Measurements from ENCODE around the gene APLP1. TPM values are rescaled to one million over a fixed set of nuclear protein-coding genes. Genes with fewer than 3 reads are reported as not detected.

The APLP1 gene
- total RNA-seq, 1 donor from 2014 or later = 1.5 TPM

- H3K36me3 ChIP-seq = no peaks in the 10 kb centered on the region
- H3K9me3 ChIP-seq = no peaks in the 10 kb centered on the region
- DNase-seq (ENCODE audit: extremely low spot score in 2 of 2) = no peak
- H3K27ac ChIP-seq = no peak overlapping the region
- intact Hi-C loops (cut with DNase I) = no loop called here
- H3K27me3 ChIP-seq = no peaks in the 10 kb centered on the region
- H3K4me3 ChIP-seq = no peak overlapping the region
- TF ChIP-seq, protein P1, sequence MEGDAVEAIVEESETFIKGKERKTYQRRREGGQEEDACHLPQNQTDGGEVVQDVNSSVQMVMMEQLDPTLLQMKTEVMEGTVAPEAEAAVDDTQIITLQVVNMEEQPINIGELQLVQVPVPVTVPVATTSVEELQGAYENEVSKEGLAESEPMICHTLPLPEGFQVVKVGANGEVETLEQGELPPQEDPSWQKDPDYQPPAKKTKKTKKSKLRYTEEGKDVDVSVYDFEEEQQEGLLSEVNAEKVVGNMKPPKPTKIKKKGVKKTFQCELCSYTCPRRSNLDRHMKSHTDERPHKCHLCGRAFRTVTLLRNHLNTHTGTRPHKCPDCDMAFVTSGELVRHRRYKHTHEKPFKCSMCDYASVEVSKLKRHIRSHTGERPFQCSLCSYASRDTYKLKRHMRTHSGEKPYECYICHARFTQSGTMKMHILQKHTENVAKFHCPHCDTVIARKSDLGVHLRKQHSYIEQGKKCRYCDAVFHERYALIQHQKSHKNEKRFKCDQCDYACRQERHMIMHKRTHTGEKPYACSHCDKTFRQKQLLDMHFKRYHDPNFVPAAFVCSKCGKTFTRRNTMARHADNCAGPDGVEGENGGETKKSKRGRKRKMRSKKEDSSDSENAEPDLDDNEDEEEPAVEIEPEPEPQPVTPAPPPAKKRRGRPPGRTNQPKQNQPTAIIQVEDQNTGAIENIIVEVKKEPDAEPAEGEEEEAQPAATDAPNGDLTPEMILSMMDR (IDR thresholded peaks at IDR 0.05) = no peak
- no peak for TF ChIP-seq POLR2AphosphoS5 (IDR thresholded peaks at IDR 0.05; ENCODE audit: insufficient read depth in 1 of 2, low read depth in 1 of 2)
- no peak for TF ChIP-seq POLR2A (IDR thresholded peaks at IDR 0.05)
- no peaks in the 10 kb centered on the region for H3K4me1 ChIP-seq
Observed at GRCh38 chr19:35913589-35913988, 45.2 kb downstream of the APLP1 start.

DNA sequence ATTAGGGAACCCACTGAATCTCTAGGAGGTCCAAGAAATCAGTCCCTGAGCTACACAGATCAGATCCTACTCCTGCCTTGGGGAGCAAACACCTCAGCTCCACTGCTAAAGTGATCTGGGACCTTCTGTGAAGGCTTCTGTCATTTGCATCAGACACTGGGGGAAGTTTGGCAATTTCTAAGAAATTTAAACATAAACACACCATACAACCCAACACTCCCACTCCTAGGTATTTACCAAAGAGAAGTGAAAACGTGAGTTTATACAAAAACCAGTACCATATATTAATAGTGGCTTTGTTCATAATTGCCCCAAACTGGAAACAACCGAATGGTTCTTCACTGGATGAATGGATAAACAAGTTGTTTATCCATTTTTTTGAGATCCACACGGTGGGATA lies 47.1 kb downstream of the APLP1 start:
- H3K4me1 ChIP-seq = no peaks in the 10 kb centered on the region
- no peak overlapping the region for H3K4me3 ChIP-seq
- H3K27ac ChIP-seq = no peak overlapping the region
- TF ChIP-seq, protein P1 (IDR thresholded peaks at IDR 0.05) = no peak
- intact Hi-C loops (cut with DNase I) = no loop called here
- no peaks in the 10 kb centered on the region for H3K27me3 ChIP-seq
- no peaks in the 10 kb centered on the region for H3K36me3 ChIP-seq
- no peak for DNase-seq (ENCODE audit: extremely low spot score in 2 of 2)
- H3K9me3 ChIP-seq = no peaks in the 10 kb centered on the region

GRCh38 chr19:35919306-35919705 lies 50.9 kb downstream of the APLP1 start:
- intact Hi-C loops (cut with DNase I) = no loop called here
- H3K9me3 ChIP-seq = no peaks in the 10 kb centered on the region
- no peak for TF ChIP-seq POLR2AphosphoS5 (IDR thresholded peaks at IDR 0.05; ENCODE audit: insufficient read depth in 1 of 2, low read depth in 1 of 2)
- TF ChIP-seq, protein P1 (IDR thresholded peaks at IDR 0.05) = no peak
- no peak for TF ChIP-seq POLR2A (IDR thresholded peaks at IDR 0.05)

GRCh38 chr19:35921012-35921411 lies 52.6 kb downstream of the APLP1 start:
- no peak for DNase-seq (ENCODE audit: extremely low spot score in 2 of 2)
- TF ChIP-seq, protein P1 (IDR thresholded peaks at IDR 0.05) = no peak
- TF ChIP-seq POLR2AphosphoS5 (IDR thresholded peaks at IDR 0.05; ENCODE audit: insufficient read depth in 1 of 2, low read depth in 1 of 2) (no peak), POLR2A (IDR thresholded peaks at IDR 0.05) (no peak)
- intact Hi-C loops (cut with DNase I) = no loop called here
- Histone ChIP-seq H3K27ac (no peak overlapping the region), H3K4me1 (no peaks in the 10 kb centered on the region), H3K9me3 (no peaks in the 10 kb centered on the region), H3K36me3 (no peaks in the 10 kb centered on the region), H3K27me3 (no peaks in the 10 kb centered on the region), H3K4me3 (no peak overlapping the region)

More at GRCh38 chr19:35919306-35919705, 50.9 kb downstream of the APLP1 start:
- H3K4me3 ChIP-seq = no peak overlapping the region
- no peaks in the 10 kb centered on the region for H3K4me1 ChIP-seq
- no peak for DNase-seq (ENCODE audit: extremely low spot score in 2 of 2)
- H3K27me3 ChIP-seq = no peaks in the 10 kb centered on the region
- H3K36me3 ChIP-seq = no peaks in the 10 kb centered on the region
- H3K27ac ChIP-seq = no peak overlapping the region

DNA sequence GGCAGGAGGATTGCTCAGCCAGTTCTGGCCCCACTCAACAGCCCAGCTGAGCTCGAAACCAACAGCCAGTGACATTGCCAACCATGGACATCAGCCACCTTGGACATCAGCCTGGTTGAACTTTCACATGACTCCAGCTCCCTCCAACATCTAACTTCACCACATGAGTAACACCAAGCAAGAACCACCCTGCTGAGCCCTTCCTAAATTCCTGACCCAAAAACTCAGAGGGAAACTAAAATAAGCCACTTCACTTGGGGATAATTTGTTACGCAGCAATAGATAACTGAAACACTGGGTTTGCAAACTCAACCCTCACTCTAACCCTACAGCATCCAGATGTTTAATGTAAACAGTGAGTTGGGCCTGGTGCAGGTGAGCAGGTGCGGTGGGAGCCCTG lies 57.1 kb downstream of the APLP1 start:
- intact Hi-C loops (cut with DNase I) = no loop called here
- Histone ChIP-seq H3K27me3 (no peaks in the 10 kb centered on the region), H3K36me3 (no peaks in the 10 kb centered on the region), H3K27ac (no peak overlapping the region), H3K4me1 (no peaks in the 10 kb centered on the region), H3K4me3 (no peak overlapping the region), H3K9me3 (no peaks in the 10 kb centered on the region)
- no peak for DNase-seq (ENCODE audit: extremely low spot score in 2 of 2)
- TF ChIP-seq, protein P1 (IDR thresholded peaks at IDR 0.05) = no peak
- TF ChIP-seq POLR2AphosphoS5 (IDR thresholded peaks at IDR 0.05; ENCODE audit: insufficient read depth in 1 of 2, low read depth in 1 of 2) (no peak), POLR2A (IDR thresholded peaks at IDR 0.05) (no peak)
